Body of pancreas (tissue), 4 donors: ENCODE data around the gene CTSS.

ENCODE experiments used
- POLR2A ChIP-seq, 3 donors: fragments of 450-650 bp; IDR thresholded peaks; one replicate each; pipeline ENCODE4 v1.6.1; 2016; ENCODE audit warnings: antibody characterized with exemption in 3 of 3, mild to moderate bottlenecking in 2 of 3
- TF ChIP-seq, protein P1 (sequence below), 7 experiments: fragments of 450-650 bp in 4 of 7; fragments of 200-600 bp in 3 of 7; sonication (generic) in 3 of 7; IDR thresholded peaks; one replicate each; pipeline ENCODE4 v1.5.1; 2016 to 2019; ENCODE audit warnings: antibody characterized with exemption in 7 of 7

DNA sequence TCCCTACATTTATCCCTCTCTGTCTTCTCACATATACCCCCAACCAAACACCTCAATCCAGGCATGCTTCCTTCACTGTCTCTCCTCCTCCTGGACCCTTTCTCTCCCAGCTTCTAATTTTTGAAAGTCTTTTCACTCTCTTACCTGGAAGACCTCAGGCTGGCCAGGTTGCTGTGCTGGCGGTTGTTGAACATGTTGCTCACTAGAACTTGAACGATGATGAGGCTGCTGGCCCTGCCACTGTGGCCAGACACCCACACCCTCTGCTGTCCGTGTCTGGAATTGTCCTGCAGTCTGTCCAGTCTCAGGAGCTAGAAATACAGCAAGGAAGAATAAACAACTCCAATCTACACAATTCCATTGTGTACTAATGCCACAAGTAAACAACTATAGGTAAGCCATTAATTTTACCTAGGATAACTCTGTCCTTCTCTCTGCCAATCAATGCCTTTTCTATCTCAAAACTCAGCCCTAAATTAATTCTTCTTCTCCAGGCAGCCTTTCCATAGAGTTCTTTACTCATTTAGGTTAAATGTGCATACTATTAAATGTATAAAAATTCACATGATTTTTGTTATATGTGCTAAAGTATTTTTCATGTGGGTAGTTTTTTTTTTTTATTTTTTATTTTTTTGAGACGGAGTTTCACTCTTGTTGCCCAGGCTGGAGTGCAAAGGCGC lies 47.6 kb upstream of the CTSS start:
- no peak for TF ChIP-seq POLR2A (IDR thresholded peaks at IDR 0.05)
- TF ChIP-seq, protein P1, sequence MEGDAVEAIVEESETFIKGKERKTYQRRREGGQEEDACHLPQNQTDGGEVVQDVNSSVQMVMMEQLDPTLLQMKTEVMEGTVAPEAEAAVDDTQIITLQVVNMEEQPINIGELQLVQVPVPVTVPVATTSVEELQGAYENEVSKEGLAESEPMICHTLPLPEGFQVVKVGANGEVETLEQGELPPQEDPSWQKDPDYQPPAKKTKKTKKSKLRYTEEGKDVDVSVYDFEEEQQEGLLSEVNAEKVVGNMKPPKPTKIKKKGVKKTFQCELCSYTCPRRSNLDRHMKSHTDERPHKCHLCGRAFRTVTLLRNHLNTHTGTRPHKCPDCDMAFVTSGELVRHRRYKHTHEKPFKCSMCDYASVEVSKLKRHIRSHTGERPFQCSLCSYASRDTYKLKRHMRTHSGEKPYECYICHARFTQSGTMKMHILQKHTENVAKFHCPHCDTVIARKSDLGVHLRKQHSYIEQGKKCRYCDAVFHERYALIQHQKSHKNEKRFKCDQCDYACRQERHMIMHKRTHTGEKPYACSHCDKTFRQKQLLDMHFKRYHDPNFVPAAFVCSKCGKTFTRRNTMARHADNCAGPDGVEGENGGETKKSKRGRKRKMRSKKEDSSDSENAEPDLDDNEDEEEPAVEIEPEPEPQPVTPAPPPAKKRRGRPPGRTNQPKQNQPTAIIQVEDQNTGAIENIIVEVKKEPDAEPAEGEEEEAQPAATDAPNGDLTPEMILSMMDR (IDR thresholded peaks at IDR 0.05): peak in 6 of 7 experiments; percentile 34 to 72 (median 59)
